ENCODE results near the gene CUEDC2.

CUEDC2 gene

GRCh38 chr10:102394801-102395399, 37.5 kb downstream of the CUEDC2 start:
- Histone ChIP-seq H3K4ac (ENCODE audit: low read depth, low read length) (peak overlapping the region; percentile 13), H3K27ac (ENCODE audit: low read depth, low read length) (peak overlapping the region; percentile 23), H3K36me3 (ENCODE audit: control insufficient read depth in 1 of 2, insufficient read depth in 2 of 2, low read length in 2 of 2) (peaks cover 11 to 18% of the 10 kb centered on the region in 2 experiments), H3K27me3 (ENCODE audit: insufficient read depth, low read length) (no peaks in the 10 kb centered on the region), H2BK12ac (ENCODE audit: low read length) (no peak overlapping the region), H3K9me3 (ENCODE audit: insufficient read depth, low read depth, low read length) (peaks cover 1% of the 10 kb centered on the region), H3K4me3 (ENCODE audit: low read depth, low read length) (peak overlapping the region; percentile 74), H3K23ac (ENCODE audit: low read length) (no peak overlapping the region), H3K18ac (ENCODE audit: low read length) (peak overlapping the region; percentile 52), H2BK5ac (ENCODE audit: low read depth, low read length, poor library complexity) (peak overlapping the region; percentile 58), H3K14ac (ENCODE audit: low read length) (peak overlapping the region; percentile 32), H2AK5ac (ENCODE audit: low read length) (no peak overlapping the region), H4K91ac (ENCODE audit: low read depth, low read length) (peak overlapping the region; percentile 49), H3K4me1 (ENCODE audit: control insufficient read depth in 1 of 2, insufficient read depth in 2 of 2, low read length in 2 of 2) (peaks cover 16 to 18% of the 10 kb centered on the region in 2 experiments), H3K79me1 (ENCODE audit: low read length) (peaks cover 11% of the 10 kb centered on the region), H2BK120ac (ENCODE audit: insufficient read depth, low read length, poor library complexity) (peak overlapping the region; percentile 16), H3K79me2 (ENCODE audit: control insufficient read depth, insufficient read depth, low read length, poor library complexity) (peaks cover 6% of the 10 kb centered on the region), H4K12ac (ENCODE audit: low read depth, low read length) (peak overlapping the region; percentile 28), H4K8ac (ENCODE audit: low read depth, low read length) (peak overlapping the region; percentile 4), H2AFZ (ENCODE audit: insufficient read depth, low read length, poor library complexity) (peak overlapping the region; percentile 75), H3K4me2 (ENCODE audit: low read length) (peak overlapping the region; percentile 74), H3K9ac (ENCODE audit: low read length) (no peak overlapping the region)
- WGBS (ENCODE audit: extremely low coverage, insufficient coverage, insufficient read length) = no CpG with 5 or more reads among the region's 35 CpGs
- peak in 1 of 2 donors; percentile 55 for DNase-seq

GRCh38 chr10:102394079-102394800, 38.1 kb downstream of the CUEDC2 start:
- no CpG with 5 or more reads among the region's 71 CpGs for WGBS (ENCODE audit: extremely low coverage, insufficient coverage, insufficient read length)
- no peak overlapping the region for H4K12ac ChIP-seq (ENCODE audit: low read depth, low read length)
- peaks cover 1% of the 10 kb centered on the region for H3K9me3 ChIP-seq (ENCODE audit: insufficient read depth, low read depth, low read length)
- peak overlapping the region; percentile 38 for H3K9ac ChIP-seq (ENCODE audit: low read length)
- peaks cover 13 to 14% of the 10 kb centered on the region in 2 experiments for H3K4me1 ChIP-seq (ENCODE audit: control insufficient read depth in 1 of 2, insufficient read depth in 2 of 2, low read length in 2 of 2)
- H2BK5ac ChIP-seq (ENCODE audit: low read depth, low read length, poor library complexity) = peak overlapping the region; percentile 62
- peak overlapping the region; percentile 45 for H4K8ac ChIP-seq (ENCODE audit: low read depth, low read length)
- peak overlapping the region; percentile 40 for H3K27ac ChIP-seq (ENCODE audit: low read depth, low read length)
- no peak overlapping the region for H3K4ac ChIP-seq (ENCODE audit: low read depth, low read length)
- peak overlapping the region; percentile 12 for H4K91ac ChIP-seq (ENCODE audit: low read depth, low read length)
- peak overlapping the region; percentile 78 for H3K18ac ChIP-seq (ENCODE audit: low read length)
- peak overlapping the region; percentile 57 for H3K14ac ChIP-seq (ENCODE audit: low read length)
- H3K23ac ChIP-seq (ENCODE audit: low read length) = no peak overlapping the region
- DNase-seq = peak; percentile 99 to 100
- peaks cover 10 to 16% of the 10 kb centered on the region in 2 experiments for H3K36me3 ChIP-seq (ENCODE audit: control insufficient read depth in 1 of 2, insufficient read depth in 2 of 2, low read length in 2 of 2)
- H2AK5ac ChIP-seq (ENCODE audit: low read length) = no peak overlapping the region
- H3K27me3 ChIP-seq (ENCODE audit: insufficient read depth, low read length) = no peaks in the 10 kb centered on the region
- H3K4me2 ChIP-seq (ENCODE audit: low read length) = peak overlapping the region; percentile 74
- H3K79me2 ChIP-seq (ENCODE audit: control insufficient read depth, insufficient read depth, low read length, poor library complexity) = peaks cover 5% of the 10 kb centered on the region
- no peak overlapping the region for H2BK12ac ChIP-seq (ENCODE audit: low read length)
- H3K4me3 ChIP-seq (ENCODE audit: low read depth, low read length) = peak overlapping the region; percentile 78
- peak overlapping the region; percentile 81 for H2AFZ ChIP-seq (ENCODE audit: insufficient read depth, low read length, poor library complexity)
- peaks cover 8% of the 10 kb centered on the region for H3K79me1 ChIP-seq (ENCODE audit: low read length)
- peak overlapping the region; percentile 46 for H2BK120ac ChIP-seq (ENCODE audit: insufficient read depth, low read length, poor library complexity)

- no peak overlapping the region for H3K27ac ChIP-seq (ENCODE audit: low read depth, low read length)
- H3K79me2 ChIP-seq (ENCODE audit: control insufficient read depth, insufficient read depth, low read length, poor library complexity) = peaks cover 4% of the 10 kb centered on the region
- H3K36me3 ChIP-seq (ENCODE audit: control insufficient read depth in 1 of 2, insufficient read depth in 2 of 2, low read length in 2 of 2) = peaks cover 9 to 16% of the 10 kb centered on the region in 2 experiments
- H4K12ac ChIP-seq (ENCODE audit: low read depth, low read length) = no peak overlapping the region
- H3K27me3 ChIP-seq (ENCODE audit: insufficient read depth, low read length) = no peaks in the 10 kb centered on the region
- H3K14ac ChIP-seq (ENCODE audit: low read length) = no peak overlapping the region
- H3K23ac ChIP-seq (ENCODE audit: low read length) = no peak overlapping the region
- no peak overlapping the region for H3K18ac ChIP-seq (ENCODE audit: low read length)
- peak overlapping the region; percentile 0 for H3K9ac ChIP-seq (ENCODE audit: low read length)
- H3K4me1 ChIP-seq (ENCODE audit: control insufficient read depth in 1 of 2, insufficient read depth in 2 of 2, low read length in 2 of 2) = peaks cover 13 to 14% of the 10 kb centered on the region in 2 experiments
- WGBS (ENCODE audit: extremely low coverage, insufficient coverage, insufficient read length) = no CpG with 5 or more reads among the region's 30 CpGs
- H4K91ac ChIP-seq (ENCODE audit: low read depth, low read length) = no peak overlapping the region
- H2AK5ac ChIP-seq (ENCODE audit: low read length) = no peak overlapping the region
- H3K79me1 ChIP-seq (ENCODE audit: low read length) = peaks cover 8% of the 10 kb centered on the region
- no peak overlapping the region for H2BK12ac ChIP-seq (ENCODE audit: low read length)
- no peak overlapping the region for H2BK120ac ChIP-seq (ENCODE audit: insufficient read depth, low read length, poor library complexity)
- H3K4me3 ChIP-seq (ENCODE audit: low read depth, low read length) = no peak overlapping the region
- H2BK5ac ChIP-seq (ENCODE audit: low read depth, low read length, poor library complexity) = no peak overlapping the region
- H3K4ac ChIP-seq (ENCODE audit: low read depth, low read length) = no peak overlapping the region
- H3K9me3 ChIP-seq (ENCODE audit: insufficient read depth, low read depth, low read length) = peaks cover 1% of the 10 kb centered on the region
- DNase-seq = no peak
- H2AFZ ChIP-seq (ENCODE audit: insufficient read depth, low read length, poor library complexity) = no peak overlapping the region
- H4K8ac ChIP-seq (ENCODE audit: low read depth, low read length) = no peak overlapping the region
- peak overlapping the region; percentile 74 for H3K4me2 ChIP-seq (ENCODE audit: low read length)
Observed at GRCh38 chr10:102393411-102394078, 38.8 kb downstream of the CUEDC2 start.

GRCh38 chr10:102392306-102392705, 40.1 kb downstream of the CUEDC2 start:
- Histone ChIP-seq H3K27me3 (ENCODE audit: insufficient read depth, low read length) (no peaks in the 10 kb centered on the region), H3K23ac (ENCODE audit: low read length) (no peak overlapping the region), H2AFZ (ENCODE audit: insufficient read depth, low read length, poor library complexity) (no peak overlapping the region), H3K4me1 (ENCODE audit: control insufficient read depth in 1 of 2, insufficient read depth in 2 of 2, low read length in 2 of 2) (peaks cover 13 to 14% of the 10 kb centered on the region in 2 experiments), H2AK5ac (ENCODE audit: low read length) (no peak overlapping the region), H3K9me3 (ENCODE audit: insufficient read depth, low read depth, low read length) (no peaks in the 10 kb centered on the region), H4K8ac (ENCODE audit: low read depth, low read length) (no peak overlapping the region), H3K9ac (ENCODE audit: low read length) (no peak overlapping the region), H3K79me2 (ENCODE audit: control insufficient read depth, insufficient read depth, low read length, poor library complexity) (peaks cover 4% of the 10 kb centered on the region), H3K14ac (ENCODE audit: low read length) (no peak overlapping the region), H3K4me2 (ENCODE audit: low read length) (no peak overlapping the region), H2BK12ac (ENCODE audit: low read length) (no peak overlapping the region), H2BK120ac (ENCODE audit: insufficient read depth, low read length, poor library complexity) (no peak overlapping the region), H2BK5ac (ENCODE audit: low read depth, low read length, poor library complexity) (no peak overlapping the region), H4K12ac (ENCODE audit: low read depth, low read length) (no peak overlapping the region), H3K79me1 (ENCODE audit: low read length) (peaks cover 8% of the 10 kb centered on the region), H4K91ac (ENCODE audit: low read depth, low read length) (no peak overlapping the region), H3K27ac (ENCODE audit: low read depth, low read length) (no peak overlapping the region), H3K36me3 (ENCODE audit: control insufficient read depth in 1 of 2, insufficient read depth in 2 of 2, low read length in 2 of 2) (peaks cover under 1 to 6% of the 10 kb centered on the region in 2 experiments), H3K18ac (ENCODE audit: low read length) (no peak overlapping the region), H3K4ac (ENCODE audit: low read depth, low read length) (no peak overlapping the region), H3K4me3 (ENCODE audit: low read depth, low read length) (no peak overlapping the region)
- peak; percentile 61 to 73 for DNase-seq
- WGBS (ENCODE audit: extremely low coverage, insufficient coverage, insufficient read length) = no CpG with 5 or more reads among the region's 5 CpGs

Measured in trophoblast cell (in vitro differentiated cells and primary cell).